ENCODE measurements around the gene KRTAP6-2. TPM values are rescaled to one million over a fixed set of nuclear protein-coding genes. Genes with fewer than 3 reads are reported as not detected.

KRTAP6-2 gene
- total and polyA plus RNA-seq, 2 of the 8 experiments (the other 6 are each of a cell fraction or from before 2014, with no cell fraction given): not detected

DNA sequence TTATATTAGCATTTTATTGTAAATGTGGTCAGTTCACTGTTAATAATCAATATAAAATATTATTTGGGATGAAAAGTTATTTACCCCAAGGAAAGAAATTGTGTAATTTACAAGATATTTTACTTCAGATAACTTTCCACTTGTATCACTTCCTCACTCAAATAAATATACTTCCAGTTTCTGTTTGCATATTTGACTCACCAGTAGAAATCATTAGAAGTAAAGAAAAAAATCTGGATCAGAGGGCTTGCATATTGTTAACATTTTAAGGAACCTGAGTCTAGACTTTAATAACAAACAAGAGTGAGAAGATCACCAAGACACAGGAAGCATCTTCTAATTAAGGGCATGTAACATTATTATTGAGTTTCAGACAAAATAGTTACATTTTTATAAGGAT is 21.4 kb upstream of the KRTAP6-2 start:
- Histone ChIP-seq H2BK20ac (ENCODE audit: low read length) (no peak overlapping the region), H3K23ac (ENCODE audit: insufficient read length) (no peak overlapping the region), H2BK120ac (replicated peaks; ENCODE audit: low read depth, low read length) (no peak overlapping the region), H2BK5ac (ENCODE audit: low read depth, low read length) (no peak overlapping the region), H3K27ac (ENCODE audit: low read depth, low read length) (no peak overlapping the region), H3K4me1 (replicated peaks in 1 of 4; ENCODE audit: control insufficient read depth in 3 of 4, insufficient read depth in 4 of 4, low read length in 3 of 4) (no peaks in the 10 kb centered on the region), H4K91ac (replicated peaks; ENCODE audit: insufficient read length, low read length) (no peak overlapping the region), H3K18ac (ENCODE audit: extremely low read depth, low read length) (no peak overlapping the region), H4K5ac (ENCODE audit: insufficient read length, low read depth, low read length) (no peak overlapping the region), H3K4ac (replicated peaks; ENCODE audit: insufficient read length, low read depth, low read length) (no peak overlapping the region), H3K14ac (ENCODE audit: insufficient read length) (no peak overlapping the region), H3K4me2 (ENCODE audit: insufficient read depth in 1 of 2, low read depth in 2 of 2, low read length in 2 of 2) (no peak overlapping the region), H2BK12ac (ENCODE audit: low read depth, low read length) (no peak overlapping the region), H3K23me2 (ENCODE audit: low read depth, low read length) (no peaks in the 10 kb centered on the region), H4K8ac (ENCODE audit: extremely low read depth, insufficient read depth, low read length) (no peak overlapping the region), H2AFZ (ENCODE audit: low read length) (no peak overlapping the region), H2BK15ac (ENCODE audit: low read length) (no peak overlapping the region), H3K36me3 (ENCODE audit: control insufficient read depth in 2 of 4, insufficient read depth in 4 of 4, low read length in 3 of 4) (no peaks in the 10 kb centered on the region), H2AK5ac (ENCODE audit: low read depth, low read length) (no peak overlapping the region), H3K79me1 (ENCODE audit: low read depth, low read length) (no peaks in the 10 kb centered on the region), H3K56ac (replicated peaks; ENCODE audit: insufficient read length, low read depth, low read length) (no peak overlapping the region), H3K27me3 (replicated peaks in 1 of 4; ENCODE audit: control insufficient read depth in 3 of 4, extremely low read depth in 1 of 4, insufficient read depth in 3 of 4, low read length in 3 of 4) (no peaks in the 10 kb centered on the region), H3K9me3 (ENCODE audit: insufficient read depth in 2 of 2, low read depth in 1 of 2, low read length in 1 of 2) (peaks cover 4 to 6% of the 10 kb centered on the region in 2 experiments), H3K4me3 (ENCODE audit: extremely low read depth in 1 of 4, insufficient read depth in 2 of 4, low read depth in 3 of 4, low read length in 4 of 4) (no peak overlapping the region), H3K79me2 (ENCODE audit: control insufficient read depth in 1 of 2, insufficient read depth in 2 of 2, low read length in 2 of 2) (no peaks in the 10 kb centered on the region), H3K9ac (replicated peaks in 1 of 4; ENCODE audit: extremely low read depth in 1 of 4, low read depth in 3 of 4, low read length in 3 of 4) (no peak overlapping the region), H4K20me1 (replicated peaks in 1 of 2; ENCODE audit: control insufficient read depth in 1 of 2, insufficient read depth in 2 of 2, low read length in 2 of 2) (no peaks in the 10 kb centered on the region)
- no peak for DNase-seq (ENCODE audit: low read depth in 1 of 2, low spot score in 2 of 2)
- TF ChIP-seq RFX5 (IDR thresholded peaks at IDR 0.05; ENCODE audit: borderline replicate concordance, low read depth, low read length): no peak
- no peak for TF ChIP-seq BACH1 (IDR thresholded peaks at IDR 0.05; ENCODE audit: low read length)
- TF ChIP-seq KDM4A (IDR thresholded peaks at IDR 0.05; ENCODE audit: low read depth, low read length, severe bottlenecking): no peak
- no peak for TF ChIP-seq GABPA (IDR thresholded peaks at IDR 0.05; ENCODE audit: borderline replicate concordance, insufficient read depth, low read length)
- TF ChIP-seq CEBPB (IDR thresholded peaks at IDR 0.05; ENCODE audit: low read depth, low read length): no peak
- TF ChIP-seq, protein P1, sequence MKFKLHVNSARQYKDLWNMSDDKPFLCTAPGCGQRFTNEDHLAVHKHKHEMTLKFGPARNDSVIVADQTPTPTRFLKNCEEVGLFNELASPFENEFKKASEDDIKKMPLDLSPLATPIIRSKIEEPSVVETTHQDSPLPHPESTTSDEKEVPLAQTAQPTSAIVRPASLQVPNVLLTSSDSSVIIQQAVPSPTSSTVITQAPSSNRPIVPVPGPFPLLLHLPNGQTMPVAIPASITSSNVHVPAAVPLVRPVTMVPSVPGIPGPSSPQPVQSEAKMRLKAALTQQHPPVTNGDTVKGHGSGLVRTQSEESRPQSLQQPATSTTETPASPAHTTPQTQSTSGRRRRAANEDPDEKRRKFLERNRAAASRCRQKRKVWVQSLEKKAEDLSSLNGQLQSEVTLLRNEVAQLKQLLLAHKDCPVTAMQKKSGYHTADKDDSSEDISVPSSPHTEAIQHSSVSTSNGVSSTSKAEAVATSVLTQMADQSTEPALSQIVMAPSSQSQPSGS (IDR thresholded peaks at IDR 0.05; ENCODE audit: low read length): no peak
- TF ChIP-seq SUZ12 (IDR thresholded peaks at IDR 0.05; ENCODE audit: low read length): no peak
- no peak for TF ChIP-seq YY1 (IDR thresholded peaks at IDR 0.05; ENCODE audit: low read depth, low read length)
- TF ChIP-seq TBP (IDR thresholded peaks at IDR 0.05; ENCODE audit: low read depth, low read length): no peak
- TF ChIP-seq BRCA1 (IDR thresholded peaks at IDR 0.05; ENCODE audit: low read depth, low read length): no peak
- TF ChIP-seq MAFK (IDR thresholded peaks at IDR 0.05; ENCODE audit: low read depth, low read length): no peak
- POLR2A ChIA-PET (ENCODE audit: partially characterized antibody): no interaction called here
- FAIRE-seq: no peak
- CTCF ChIA-PET (ENCODE audit: partially characterized antibody): no interaction called here
